ENCODE data around the gene ZNF536. TPM values are rescaled to one million over a fixed set of nuclear protein-coding genes. Genes with fewer than 3 reads are reported as not detected.

Gene ZNF536
- total and polyA plus RNA-seq, 7 donors, result under 0.01 to 8.9 (median 3.8) TPM

DNA sequence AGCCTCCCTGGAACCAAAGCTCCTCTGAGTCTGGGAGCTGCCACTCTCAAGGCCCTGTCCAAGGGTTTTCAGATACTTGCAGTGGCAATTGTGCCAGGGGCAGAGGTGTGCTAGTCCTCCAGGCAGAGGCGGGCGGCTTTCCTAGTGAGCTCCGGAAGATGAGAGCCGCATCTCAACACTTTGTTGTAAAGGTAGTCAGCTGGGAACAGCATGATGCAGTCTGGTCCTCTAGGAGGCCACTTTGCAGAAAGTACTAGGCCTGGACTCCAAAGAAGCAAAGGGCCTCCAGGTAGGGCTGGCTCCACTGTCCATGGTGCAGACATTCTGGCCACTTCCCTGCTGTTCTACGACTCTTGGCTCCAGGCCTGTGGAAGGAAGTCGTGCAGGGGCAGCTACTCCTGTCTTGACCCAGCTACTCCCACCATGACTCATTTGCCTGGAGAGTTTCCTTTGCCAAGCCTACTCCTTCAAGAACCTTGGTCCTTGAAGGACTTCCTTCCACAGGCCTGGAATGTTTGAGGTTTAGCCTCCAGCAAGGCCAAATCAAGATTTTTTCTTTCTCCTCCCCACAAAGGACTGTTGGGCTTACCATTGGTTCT, 9.9 kb upstream of the ZNF536 start:
- WGBS, 2 donors, result 79 to 86% methylated on average over 6 of the region's 6 CpGs
- no peaks in the 10 kb centered on the region for H3K4me1 ChIP-seq

DNA sequence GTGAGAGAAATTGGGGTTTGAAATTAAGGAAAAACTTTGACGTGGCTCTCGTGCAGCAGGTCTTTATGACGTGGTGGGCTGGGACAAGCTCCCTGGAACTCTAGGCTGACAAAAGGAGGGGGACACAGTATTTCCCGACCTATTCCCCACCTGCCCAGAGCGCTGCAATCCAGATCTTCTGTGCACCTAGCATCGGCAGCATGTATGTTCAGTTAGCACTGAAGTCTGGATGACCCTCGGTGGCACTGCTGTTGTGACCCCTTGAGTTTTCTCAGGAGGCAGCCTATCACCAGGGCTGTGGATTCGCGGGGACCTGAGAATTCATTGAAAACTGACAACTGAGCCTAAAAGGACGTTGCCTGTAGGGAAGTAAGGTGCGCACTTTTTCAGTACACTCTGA, 9.1 kb upstream of the ZNF536 start:
- no peak overlapping the region for H3K4me3 ChIP-seq
- no peaks in the 10 kb centered on the region for H3K9me3 ChIP-seq
- 85 to 92% methylated on average over 11 of the region's 11 CpGs for WGBS, 2 donors
- intact Hi-C loops (cut with DNase I), result no loop called here
- no peaks in the 10 kb centered on the region for H3K36me3 ChIP-seq
- no peak for DNase-seq
- no peak overlapping the region for H3K27ac ChIP-seq
- H3K4me1 ChIP-seq, result no peaks in the 10 kb centered on the region
- TF ChIP-seq EP300 (IDR thresholded peaks at IDR 0.05) (no peak), POLR2A (IDR thresholded peaks at IDR 0.05) (no peak), POLR2AphosphoS5 (IDR thresholded peaks at IDR 0.05) (no peak)
- TF ChIP-seq, protein P1, sequence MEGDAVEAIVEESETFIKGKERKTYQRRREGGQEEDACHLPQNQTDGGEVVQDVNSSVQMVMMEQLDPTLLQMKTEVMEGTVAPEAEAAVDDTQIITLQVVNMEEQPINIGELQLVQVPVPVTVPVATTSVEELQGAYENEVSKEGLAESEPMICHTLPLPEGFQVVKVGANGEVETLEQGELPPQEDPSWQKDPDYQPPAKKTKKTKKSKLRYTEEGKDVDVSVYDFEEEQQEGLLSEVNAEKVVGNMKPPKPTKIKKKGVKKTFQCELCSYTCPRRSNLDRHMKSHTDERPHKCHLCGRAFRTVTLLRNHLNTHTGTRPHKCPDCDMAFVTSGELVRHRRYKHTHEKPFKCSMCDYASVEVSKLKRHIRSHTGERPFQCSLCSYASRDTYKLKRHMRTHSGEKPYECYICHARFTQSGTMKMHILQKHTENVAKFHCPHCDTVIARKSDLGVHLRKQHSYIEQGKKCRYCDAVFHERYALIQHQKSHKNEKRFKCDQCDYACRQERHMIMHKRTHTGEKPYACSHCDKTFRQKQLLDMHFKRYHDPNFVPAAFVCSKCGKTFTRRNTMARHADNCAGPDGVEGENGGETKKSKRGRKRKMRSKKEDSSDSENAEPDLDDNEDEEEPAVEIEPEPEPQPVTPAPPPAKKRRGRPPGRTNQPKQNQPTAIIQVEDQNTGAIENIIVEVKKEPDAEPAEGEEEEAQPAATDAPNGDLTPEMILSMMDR (IDR thresholded peaks at IDR 0.05), result no peak
- no peaks in the 10 kb centered on the region for H3K27me3 ChIP-seq

More for the DNA sequence above, 9.9 kb upstream of the ZNF536 start:
- no peak for DNase-seq
- Histone ChIP-seq H3K4me3 (no peak overlapping the region), H3K27ac (no peak overlapping the region), H3K27me3 (no peaks in the 10 kb centered on the region), H3K36me3 (no peaks in the 10 kb centered on the region), H3K9me3 (no peaks in the 10 kb centered on the region)
- no peak for TF ChIP-seq POLR2AphosphoS5 (IDR thresholded peaks at IDR 0.05)
- TF ChIP-seq, protein P1 (IDR thresholded peaks at IDR 0.05), result no peak
- no peak for TF ChIP-seq EP300 (IDR thresholded peaks at IDR 0.05)
- TF ChIP-seq POLR2A (IDR thresholded peaks at IDR 0.05), result no peak
- intact Hi-C loops (cut with DNase I), result no loop called here

DNA sequence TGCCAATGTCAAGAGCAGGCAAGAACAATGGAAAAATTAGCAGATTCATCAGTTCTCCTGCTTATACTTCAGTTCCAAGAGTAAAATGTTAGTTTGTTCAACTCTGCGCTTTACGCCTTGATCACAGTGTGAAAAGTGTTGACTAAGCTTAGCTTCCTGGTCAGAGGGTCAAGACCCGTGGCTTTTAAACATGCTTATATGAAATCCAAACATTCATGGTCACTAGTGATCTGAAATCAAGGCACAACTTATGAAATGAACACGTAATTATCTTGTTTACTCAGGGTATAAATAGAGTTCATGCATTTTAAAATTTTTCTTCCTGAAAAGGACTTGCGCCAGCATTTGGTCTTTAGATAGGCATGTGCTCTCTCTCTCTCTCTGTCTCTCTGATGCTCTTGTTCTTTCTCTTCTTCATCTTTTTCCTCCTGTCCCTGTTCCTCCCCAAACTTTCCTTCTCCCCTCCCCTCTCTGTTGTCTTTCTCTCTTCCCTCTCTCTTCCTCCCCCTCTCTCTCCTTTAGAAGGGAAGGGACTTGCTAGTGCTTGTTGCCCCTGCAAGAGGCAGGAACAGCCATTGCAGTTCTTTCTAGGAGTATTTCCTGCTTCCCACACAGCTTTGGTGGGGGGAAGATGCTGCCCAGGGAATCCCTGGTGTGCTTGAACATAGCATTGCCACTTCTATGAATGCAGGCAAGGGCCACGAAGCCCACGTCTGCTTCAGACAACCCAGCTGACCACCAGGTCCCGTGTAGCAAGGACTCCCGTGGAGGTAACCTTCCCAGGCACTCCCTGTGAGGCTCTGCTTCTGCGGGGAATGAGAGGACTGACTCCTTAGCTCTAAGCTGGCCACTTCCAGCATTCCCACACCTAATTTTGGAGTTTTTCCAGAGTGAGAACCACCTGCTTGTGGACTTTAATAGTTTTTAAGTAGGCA, 7.1 kb upstream of the ZNF536 start:
- no peak for TF ChIP-seq POLR2A (IDR thresholded peaks at IDR 0.05)
- no peak for TF ChIP-seq EP300 (IDR thresholded peaks at IDR 0.05)
- no peak for TF ChIP-seq POLR2AphosphoS5 (IDR thresholded peaks at IDR 0.05)
- TF ChIP-seq, protein P1 (IDR thresholded peaks at IDR 0.05), result no peak
- Histone ChIP-seq H3K27ac (no peak overlapping the region), H3K36me3 (no peaks in the 10 kb centered on the region), H3K4me3 (no peak overlapping the region), H3K27me3 (peaks cover 0 to under 1% (median 0%) of the 10 kb centered on the region in 3 donors), H3K4me1 (no peaks in the 10 kb centered on the region), H3K9me3 (no peaks in the 10 kb centered on the region)
- 43 to 67% methylated on average over 10 of the region's 10 CpGs for WGBS, 2 donors
- no peak for DNase-seq
- intact Hi-C loops (cut with DNase I), result no loop called here

DNA sequence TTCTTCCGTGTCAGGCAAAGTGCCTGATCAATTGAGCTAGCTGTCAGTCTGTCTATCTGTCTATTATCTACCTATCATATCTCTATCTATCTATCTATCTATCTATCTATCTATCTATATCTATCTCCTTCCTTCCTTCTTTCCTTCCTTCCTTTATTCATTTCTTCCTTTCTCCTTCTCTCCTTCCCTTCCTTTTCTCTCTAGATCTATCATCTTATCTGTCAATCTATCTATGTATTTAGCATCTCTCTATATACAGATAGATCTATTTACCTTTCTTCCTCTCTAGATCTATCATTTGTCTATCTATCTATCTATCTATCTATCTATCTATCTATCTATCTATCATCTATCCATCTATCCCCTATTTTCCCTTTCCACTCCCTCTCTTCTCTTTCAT, 5.9 kb upstream of the ZNF536 start:
- no peaks in the 10 kb centered on the region for H3K4me1 ChIP-seq
- no peak for DNase-seq
- H3K9me3 ChIP-seq, result no peaks in the 10 kb centered on the region
- no peak overlapping the region for H3K4me3 ChIP-seq
- no peak overlapping the region for H3K27ac ChIP-seq
- TF ChIP-seq POLR2A (IDR thresholded peaks at IDR 0.05) (no peak), POLR2AphosphoS5 (IDR thresholded peaks at IDR 0.05) (no peak), EP300 (IDR thresholded peaks at IDR 0.05) (no peak)
- TF ChIP-seq, protein P1 (IDR thresholded peaks at IDR 0.05), result no peak
- H3K36me3 ChIP-seq, result no peaks in the 10 kb centered on the region
- intact Hi-C loops (cut with DNase I), result no loop called here
- H3K27me3 ChIP-seq, result peaks cover 0 to 7% (median 0%) of the 10 kb centered on the region in 3 donors
- WGBS, 2 donors, result 0 to 39% methylated on average over 1 of the region's 1 CpG

Measured in sigmoid colon (tissue), 7 donors.